Lung (tissue), 12 donors: ENCODE measurements around the gene ATP9A. TPM values are rescaled to one million over a fixed set of nuclear protein-coding genes. Genes with fewer than 3 reads are reported as not detected.
"Not testable (repeated sequence)": the region's sequence is repeated elsewhere in the genome, so short reads cannot be mapped to it uniquely, and the experiment has no call there.

Experiments used
- ATAC-seq: fragments of 200-7000 bp; cut with Tn5 transposase; one replicate; pipeline ENCODE4 v1.9.1; 2020; ENCODE audit warnings: moderate number of reproducible peaks; ENCODE audit not compliant: insufficient read depth, low FRiP score
- DNase-seq, 3 donors: peaks; one replicate each; pipeline ENCODE4 v3.0.0-alpha.2; 2013 to 2017
- H3K27ac ChIP-seq, 2 donors: one replicate each; pipeline ENCODE4 v1.5.1; 2013; ENCODE audit warnings: mild to moderate bottlenecking in 2 of 2, moderate library complexity in 2 of 2, control low read depth in 1 of 2, inconsistent platforms in 1 of 2, low read depth in 1 of 2, low read length in 1 of 2
- H3K27me3 ChIP-seq, 3 donors: one replicate each; pipeline ENCODE4 v1.5.1; 2013; ENCODE audit warnings: low read length in 2 of 3; ENCODE audit not compliant: control insufficient read depth in 3 of 3, insufficient read depth in 3 of 3
- H3K36me3 ChIP-seq, 4 donors: one replicate each; pipeline ENCODE4 v1.5.1; 2013; ENCODE audit warnings: low read length in 4 of 4, mild to moderate bottlenecking in 1 of 4, moderate library complexity in 1 of 4; ENCODE audit not compliant: control insufficient read depth in 4 of 4, insufficient read depth in 4 of 4
- H3K4me1 ChIP-seq, 5 donors: one replicate each; pipeline ENCODE4 v1.5.1; 2013; ENCODE audit warnings: low read length in 5 of 5, mild to moderate bottlenecking in 2 of 5, moderate library complexity in 1 of 5; ENCODE audit not compliant: control insufficient read depth in 5 of 5, insufficient read depth in 5 of 5
- H3K4me3 ChIP-seq: one replicate; pipeline ENCODE4 v1.5.1; 2013; ENCODE audit warnings: mild to moderate bottlenecking, control low read depth, moderate library complexity
- H3K9ac ChIP-seq, 2 donors: one replicate each; pipeline ENCODE4 v1.5.1; 2013; ENCODE audit warnings: low read length in 2 of 2, control low read depth in 1 of 2; ENCODE audit not compliant: insufficient read depth in 1 of 2
- H3K9me3 ChIP-seq, 4 donors: one replicate each; pipeline ENCODE4 v1.5.1; 2013; ENCODE audit warnings: low read length in 3 of 4, mild to moderate bottlenecking in 1 of 4, moderate library complexity in 1 of 4; ENCODE audit not compliant: control insufficient read depth in 4 of 4, insufficient read depth in 3 of 4
- WGBS, 2 donors: extraction: QIAGEN DNeasy Blood & Tissue Kit; methylation state at CpG; one replicate each; pipeline ENCODE4 v1.1.7; 2013; 5-methylcytosine and 5-hydroxymethylcytosine counted together
- polyA plus RNA-seq, 2 donors: library from polyadenylated mRNA; stranded (reverse); fragments of 200-250 nt; gene quantifications; one replicate each; pipeline ENCODE4 v1.2.1, GENCODE V29; 2013
- total RNA-seq, 2 donors: library from RNA; depleted of rRNA in 1 of 2; stranded (reverse); fragments of >200 nt in 1 of 2; gene quantifications; one replicate each; pipeline ENCODE4 v1.2.1, GENCODE V29; 2014 to 2021
- TF ChIP-seq, protein P1 (sequence below): IDR thresholded peaks from 2 replicates; pipeline ENCODE4 v1.5.1; 2012; ENCODE audit warnings: mild to moderate bottlenecking; ENCODE audit errors: control extremely low read depth, extremely low read depth
- donor health status: control.
- donor health status: control.
- donor health status: Bipolar disorder and iron deficiency.
- donor health status: healthy.
- donor health status: DM: yes; HTN: yes; CAD: no.

The ATP9A gene
- total and polyA plus RNA-seq, 4 donors = 3.3 to 43.6 (median 14.9) TPM

DNA sequence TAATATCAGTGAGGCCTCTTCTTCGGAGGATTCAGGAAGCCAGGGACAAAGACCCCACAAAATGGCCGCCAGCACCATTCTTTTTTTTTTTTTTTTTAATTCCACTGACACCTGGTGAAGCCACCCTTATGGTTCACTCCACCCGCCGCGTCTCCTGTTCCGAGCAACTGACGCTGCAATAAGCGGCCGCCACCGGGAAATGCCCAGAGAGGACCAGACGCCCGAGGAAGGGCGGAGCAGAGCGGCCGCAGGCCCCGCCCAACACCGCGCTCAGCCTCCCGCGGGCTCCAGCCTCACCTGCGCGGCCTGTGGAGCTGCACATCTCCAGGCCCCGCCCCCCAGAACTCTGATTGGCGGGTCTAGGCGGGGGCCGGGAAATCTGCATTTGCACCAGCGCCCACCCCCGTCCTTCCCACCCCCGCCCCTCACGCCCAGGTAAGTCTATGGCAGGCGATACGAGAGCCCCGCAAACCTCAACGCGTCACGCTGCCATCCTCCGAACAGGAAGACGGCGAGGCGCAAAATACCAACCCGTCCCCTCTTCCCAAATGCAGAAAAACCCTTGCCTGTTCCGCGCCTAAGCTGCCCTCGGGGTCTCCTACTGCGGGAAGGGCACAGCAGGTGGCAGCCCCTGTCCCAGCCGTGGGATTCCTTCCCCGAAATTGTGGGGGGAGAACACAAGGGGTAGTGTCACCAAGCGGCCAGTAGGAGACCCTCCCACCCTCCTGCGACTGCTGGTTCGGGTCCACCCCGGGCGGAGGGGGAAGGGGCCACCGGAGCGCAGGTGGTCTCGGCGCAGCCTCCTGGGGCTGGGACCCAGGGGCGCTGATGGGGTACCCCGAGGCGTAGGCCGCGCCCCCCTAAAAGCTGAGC, 960 bp downstream of the ATP9A start:
- H3K4me3 ChIP-seq = peak overlapping the region; percentile 75
- peak overlapping the region in 1 of 2 donors; percentile 74 for H3K27ac ChIP-seq
- TF ChIP-seq, protein P1, sequence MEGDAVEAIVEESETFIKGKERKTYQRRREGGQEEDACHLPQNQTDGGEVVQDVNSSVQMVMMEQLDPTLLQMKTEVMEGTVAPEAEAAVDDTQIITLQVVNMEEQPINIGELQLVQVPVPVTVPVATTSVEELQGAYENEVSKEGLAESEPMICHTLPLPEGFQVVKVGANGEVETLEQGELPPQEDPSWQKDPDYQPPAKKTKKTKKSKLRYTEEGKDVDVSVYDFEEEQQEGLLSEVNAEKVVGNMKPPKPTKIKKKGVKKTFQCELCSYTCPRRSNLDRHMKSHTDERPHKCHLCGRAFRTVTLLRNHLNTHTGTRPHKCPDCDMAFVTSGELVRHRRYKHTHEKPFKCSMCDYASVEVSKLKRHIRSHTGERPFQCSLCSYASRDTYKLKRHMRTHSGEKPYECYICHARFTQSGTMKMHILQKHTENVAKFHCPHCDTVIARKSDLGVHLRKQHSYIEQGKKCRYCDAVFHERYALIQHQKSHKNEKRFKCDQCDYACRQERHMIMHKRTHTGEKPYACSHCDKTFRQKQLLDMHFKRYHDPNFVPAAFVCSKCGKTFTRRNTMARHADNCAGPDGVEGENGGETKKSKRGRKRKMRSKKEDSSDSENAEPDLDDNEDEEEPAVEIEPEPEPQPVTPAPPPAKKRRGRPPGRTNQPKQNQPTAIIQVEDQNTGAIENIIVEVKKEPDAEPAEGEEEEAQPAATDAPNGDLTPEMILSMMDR = no peak
- DNase-seq (peak; percentile 56 to 78 (median 75)), ATAC-seq (peak; percentile 93)
- H3K27me3 ChIP-seq = no peaks in the 10 kb centered on the region
- H3K9me3 ChIP-seq = no peaks in the 10 kb centered on the region
- WGBS, 2 donors = 1% methylated on average over 53 to 61 of the region's 61 CpGs
- no peaks in the 10 kb centered on the region for H3K4me1 ChIP-seq
- peak overlapping the region; percentile 46 to 82 for H3K9ac ChIP-seq
- H3K36me3 ChIP-seq = no peaks in the 10 kb centered on the region

DNA sequence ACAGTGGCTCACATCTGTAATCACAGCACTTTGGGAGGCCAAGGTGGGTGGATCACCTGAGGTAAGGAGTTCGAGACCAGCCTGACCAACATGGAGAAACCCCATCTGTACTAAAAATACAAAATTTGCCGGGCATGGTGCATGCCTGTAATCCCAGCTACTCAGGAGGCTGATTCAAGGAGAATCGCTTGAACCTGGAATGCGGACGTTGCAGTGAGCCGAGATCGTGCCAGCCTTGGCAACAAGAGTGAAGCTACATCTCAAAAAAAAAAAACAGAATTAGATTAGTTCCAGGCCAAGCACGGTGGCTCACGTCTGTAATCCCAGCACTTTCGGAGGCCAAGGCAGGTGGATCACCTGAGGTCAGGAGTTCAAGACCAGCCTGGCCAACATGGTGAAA, 2.8 kb downstream of the ATP9A start:
- H3K9ac ChIP-seq, H3K4me1 ChIP-seq, H3K4me3 ChIP-seq, H3K27me3 ChIP-seq, H3K9me3 ChIP-seq, H3K36me3 ChIP-seq, H3K27ac ChIP-seq, ATAC-seq, DNase-seq: not testable (repeated sequence)
- WGBS, 2 donors = 88 to 89% methylated on average over 10 of the region's 10 CpGs

DNA sequence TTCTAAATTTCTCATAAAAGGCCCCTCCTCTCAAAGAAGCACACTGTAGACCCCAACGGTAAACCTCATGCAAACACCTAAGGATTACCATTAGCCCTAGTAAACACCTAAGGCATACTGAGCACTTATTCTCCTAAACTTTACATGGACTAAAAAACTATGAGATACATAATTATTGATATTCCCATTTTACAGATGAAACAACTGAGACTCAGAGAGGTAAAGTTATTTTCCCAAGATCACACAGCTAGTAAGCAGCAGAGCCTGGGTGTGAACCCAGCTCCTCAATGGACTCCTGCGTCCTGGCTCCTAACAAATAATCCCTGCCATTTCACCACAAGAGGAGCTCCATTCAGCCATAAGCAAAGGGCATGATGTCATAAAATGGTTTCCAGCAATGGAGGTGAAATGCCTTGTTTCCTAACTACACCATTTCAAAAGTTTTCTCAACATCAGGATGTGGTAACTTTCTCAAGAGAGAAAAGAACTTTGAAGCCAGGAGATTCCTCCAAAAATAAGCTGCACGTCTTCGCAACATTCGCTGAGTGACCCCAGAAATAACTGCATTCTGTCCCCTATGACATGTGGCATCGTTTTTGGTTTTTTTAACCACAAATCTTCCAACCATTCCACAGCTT, 4.1 kb downstream of the ATP9A start:
- ATAC-seq = no peak
- no peak for DNase-seq
- Histone ChIP-seq H3K27me3 (no peaks in the 10 kb centered on the region), H3K9me3 (no peaks in the 10 kb centered on the region), H3K4me3 (no peak overlapping the region), H3K27ac (no peak overlapping the region), H3K4me1 (peaks cover 0 to 4% (median 0%) of the 10 kb centered on the region in 5 donors), H3K36me3 (no peaks in the 10 kb centered on the region), H3K9ac (no peak overlapping the region)
- WGBS, 2 donors = 50 to 77% methylated on average over 6 of the region's 6 CpGs
- TF ChIP-seq, protein P1 = no peak

DNA sequence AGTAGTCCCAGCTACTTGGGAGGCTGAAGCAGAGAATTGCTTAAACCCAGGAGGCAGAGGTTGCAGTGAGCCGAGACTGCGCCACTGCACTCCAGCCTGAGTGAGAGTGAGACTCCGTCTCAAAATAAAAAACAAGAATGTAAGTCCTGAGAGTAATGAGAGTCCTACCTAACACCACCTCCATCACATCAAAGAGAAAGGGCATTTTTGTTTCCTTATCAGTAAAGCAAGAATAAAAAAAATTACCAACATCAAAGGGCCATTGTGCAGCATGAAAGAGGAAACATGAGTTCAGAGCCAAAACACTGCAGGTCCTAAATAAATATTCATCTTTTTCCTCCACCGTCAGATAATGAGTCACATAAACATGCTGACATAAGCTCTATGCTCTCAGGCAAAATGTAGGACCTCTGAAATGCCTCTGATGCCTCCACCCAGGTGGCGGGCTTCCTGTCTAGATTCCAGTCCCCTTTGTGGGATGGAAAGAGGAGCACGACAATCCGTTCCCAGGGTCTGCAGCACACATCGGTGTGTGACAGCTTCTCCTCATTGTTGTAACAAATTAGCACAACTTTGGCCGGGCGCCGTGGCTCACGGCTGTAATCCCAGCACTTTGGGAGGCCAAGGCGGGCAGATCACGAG, 7.2 kb downstream of the ATP9A start:
- TF ChIP-seq, protein P1 = no peak
- ATAC-seq = no peak
- Histone ChIP-seq H3K4me3 (no peak overlapping the region), H3K27ac (no peak overlapping the region), H3K9me3 (peaks cover 0 to 1% (median 0%) of the 10 kb centered on the region in 4 donors), H3K36me3 (no peaks in the 10 kb centered on the region), H3K4me1 (peaks cover 0 to 4% (median 0%) of the 10 kb centered on the region in 5 donors), H3K27me3 (no peaks in the 10 kb centered on the region), H3K9ac (no peak overlapping the region)
- 61 to 69% methylated on average over 14 of the region's 14 CpGs for WGBS, 2 donors
- DNase-seq = peak in 2 of 3 donors; percentile 45 to 62
